GM21528 (cell line): ENCODE measurements around the gene MAML2.

Experiments
- ATAC-seq: cut with Tn5 transposase; IDR thresholded peaks from one replicate; pipeline ENCODE4 v1.9.1; 2021; ENCODE audit warnings: mild to moderate bottlenecking, moderate library complexity; ENCODE audit not compliant: unreplicated experiment, low FRiP score

Gene MAML2

GRCh38 chr11:96091476-96091875 lies 251.5 kb downstream of the MAML2 start:
- ATAC-seq = no peak

DNA sequence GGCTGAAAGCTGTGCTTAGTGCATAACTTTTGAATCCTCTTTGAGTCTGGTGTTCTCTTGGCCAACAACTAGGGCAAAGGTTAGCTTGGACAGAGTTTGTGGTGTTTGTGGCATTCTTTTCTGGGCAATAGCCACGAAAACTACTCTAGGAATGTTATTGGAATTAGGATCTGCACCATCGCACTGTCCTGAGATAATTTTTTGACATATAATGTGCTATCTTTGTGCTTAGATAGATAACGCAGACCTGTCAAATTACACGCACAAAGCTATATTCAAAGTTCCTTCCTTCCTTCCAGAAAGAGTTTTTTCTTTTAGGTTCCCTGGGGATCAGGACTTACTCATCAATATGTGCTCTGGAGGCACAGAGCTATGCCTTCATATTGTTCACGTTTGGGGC lies 252.3 kb downstream of the MAML2 start:
- ATAC-seq = no peak

- no peak for ATAC-seq
Measured at GRCh38 chr11:96088914-96089313, 254.1 kb downstream of the MAML2 start.

DNA sequence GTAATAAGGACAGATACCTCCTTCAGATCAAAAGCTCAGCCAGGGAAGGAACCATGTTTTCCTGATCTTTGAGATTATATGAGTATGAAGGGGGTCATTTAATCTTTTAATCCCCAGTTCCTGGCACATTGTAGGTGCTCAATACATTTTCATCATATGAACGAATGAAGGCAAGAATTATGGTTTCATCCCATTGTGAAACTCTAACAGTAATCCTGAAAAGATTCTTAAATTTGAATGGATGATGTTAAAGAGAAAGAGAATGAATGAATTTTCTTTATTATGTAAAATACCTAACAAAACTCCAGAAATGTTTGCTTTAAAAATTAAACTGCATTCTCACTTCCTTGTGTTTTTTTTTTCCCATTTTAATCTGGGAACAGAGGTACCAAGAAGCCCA lies 256.9 kb downstream of the MAML2 start:
- ATAC-seq = no peak

DNA sequence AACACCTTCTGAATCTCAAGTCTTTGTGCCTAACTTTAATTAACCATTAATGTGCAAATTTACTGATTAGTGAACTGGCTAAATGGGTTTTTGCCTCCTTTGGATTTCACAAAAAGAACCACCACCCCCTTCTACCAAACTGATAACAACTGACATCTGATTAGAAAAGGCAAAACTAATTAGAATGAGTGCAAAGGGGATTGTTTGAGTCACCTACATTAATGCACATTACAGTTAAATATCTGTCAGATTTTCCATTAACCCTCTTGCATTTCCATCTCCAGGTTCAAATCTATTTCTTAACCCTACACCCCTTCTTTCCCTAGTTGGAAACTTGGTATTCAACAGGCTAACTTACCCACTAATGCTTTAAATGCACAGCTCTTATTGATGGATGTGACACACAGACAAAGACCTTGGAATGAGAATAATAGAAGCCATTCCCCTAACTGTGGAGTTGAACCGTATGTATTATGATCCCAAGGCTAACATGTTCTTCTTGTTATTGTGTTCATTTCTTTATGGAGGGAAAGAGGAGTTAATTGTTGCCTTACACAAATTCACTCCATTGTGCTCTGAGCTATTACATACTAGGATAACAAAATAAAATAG lies 257.6 kb downstream of the MAML2 start:
- no peak for ATAC-seq

DNA sequence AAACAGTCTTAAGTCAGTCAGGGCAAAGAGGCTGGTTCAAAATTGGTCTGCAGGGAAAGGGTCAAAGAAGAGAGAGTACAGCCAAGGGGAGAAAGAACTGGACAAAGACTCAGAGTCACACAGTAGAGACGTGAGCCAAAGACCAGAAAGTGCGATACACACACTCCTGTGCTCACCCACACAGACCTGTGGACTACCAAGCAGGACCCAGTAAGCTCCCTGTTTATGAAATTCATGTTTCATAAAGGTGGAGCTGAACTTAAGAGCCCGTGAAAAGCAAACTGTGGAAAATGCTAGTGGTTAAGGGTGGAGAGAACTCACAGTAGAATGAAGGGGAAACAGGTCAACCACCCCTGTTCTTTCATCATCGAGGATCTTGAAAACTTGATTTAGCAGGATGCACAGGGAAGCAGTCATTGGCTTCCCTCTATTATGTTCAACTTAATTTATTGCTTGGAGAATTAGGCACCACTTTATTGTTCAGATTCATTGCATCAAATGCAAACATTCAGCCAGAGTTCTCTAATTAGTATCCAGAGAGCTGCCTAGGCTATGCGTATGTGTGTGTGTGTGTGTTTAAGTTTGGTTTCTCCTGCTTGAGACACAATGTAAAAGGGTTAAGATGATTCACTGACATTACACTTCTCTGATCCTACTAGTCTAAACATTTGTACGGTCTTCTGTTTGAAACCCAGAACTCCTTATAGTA lies 258.2 kb downstream of the MAML2 start:
- no peak for ATAC-seq

DNA sequence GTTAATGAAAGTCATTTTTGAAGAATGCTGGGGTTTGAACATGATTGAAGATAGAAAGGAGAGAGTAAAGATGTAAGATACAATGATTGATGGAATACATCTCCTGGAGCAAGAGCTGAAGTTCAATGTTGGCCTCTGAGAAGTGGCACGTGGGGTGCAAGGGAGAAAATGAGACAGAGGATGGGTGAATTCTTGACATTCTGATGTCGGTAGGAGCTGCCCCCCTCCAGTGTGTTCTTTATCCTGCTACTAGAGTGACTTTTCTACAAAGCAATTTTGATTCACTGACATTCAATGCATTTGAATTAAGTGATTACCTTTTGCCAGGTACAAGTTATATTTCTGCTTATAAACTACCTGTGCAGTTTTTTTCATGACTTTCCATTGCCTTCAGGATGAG lies 260.1 kb downstream of the MAML2 start:
- ATAC-seq = no peak

DNA sequence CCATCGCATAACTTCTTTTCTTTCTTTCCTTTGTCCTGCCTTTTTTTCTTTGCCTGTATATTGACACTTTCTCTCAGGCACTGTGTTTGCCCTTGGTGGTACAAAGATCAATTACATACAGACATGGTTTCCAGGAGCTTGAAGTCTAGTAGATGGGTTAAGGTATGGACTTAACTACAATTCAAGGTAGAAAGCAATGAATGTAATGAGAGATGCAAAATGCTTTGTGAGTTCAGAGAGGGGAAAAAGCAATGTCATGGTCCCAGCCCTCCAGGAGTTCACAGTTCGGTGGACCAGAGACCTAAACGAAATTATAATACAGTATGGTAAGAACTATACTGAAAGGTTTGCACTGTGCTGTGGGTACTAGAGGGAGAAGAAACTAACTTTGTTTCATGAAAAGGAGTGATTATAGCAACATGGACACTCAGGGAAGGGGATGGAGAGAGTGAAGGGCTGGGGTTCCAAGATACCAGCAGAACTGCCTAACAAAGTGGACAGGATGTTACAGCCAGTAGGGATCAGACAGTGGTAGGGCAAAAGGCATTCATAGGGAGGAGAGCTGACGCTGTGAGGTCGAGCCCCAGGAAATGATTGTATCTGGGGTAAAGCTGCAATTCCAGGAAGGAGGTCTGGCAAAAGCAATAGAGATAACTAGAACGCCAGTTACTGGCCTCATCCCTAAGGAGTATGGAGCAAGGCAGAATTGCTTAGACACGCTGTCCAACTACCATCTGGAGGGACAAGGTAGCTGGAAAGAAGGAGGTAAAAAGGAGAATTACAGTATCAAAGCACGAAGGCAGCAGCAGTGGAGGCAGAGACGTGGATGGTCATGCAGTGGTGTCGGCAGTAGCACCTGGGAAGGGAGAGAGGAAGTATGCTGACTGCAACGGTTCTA lies 260.7 kb downstream of the MAML2 start:
- no peak for ATAC-seq

GRCh38 chr11:96081561-96081960 lies 261.4 kb downstream of the MAML2 start:
- ATAC-seq = no peak

GRCh38 chr11:96079691-96080090 lies 263.3 kb downstream of the MAML2 start:
- no peak for ATAC-seq

GRCh38 chr11:96075532-96075959 lies 267.4 kb downstream of the MAML2 start:
- ATAC-seq = peak; percentile 70

GRCh38 chr11:96074551-96075310 lies 268.3 kb downstream of the MAML2 start:
- peak; percentile 32 for ATAC-seq

DNA sequence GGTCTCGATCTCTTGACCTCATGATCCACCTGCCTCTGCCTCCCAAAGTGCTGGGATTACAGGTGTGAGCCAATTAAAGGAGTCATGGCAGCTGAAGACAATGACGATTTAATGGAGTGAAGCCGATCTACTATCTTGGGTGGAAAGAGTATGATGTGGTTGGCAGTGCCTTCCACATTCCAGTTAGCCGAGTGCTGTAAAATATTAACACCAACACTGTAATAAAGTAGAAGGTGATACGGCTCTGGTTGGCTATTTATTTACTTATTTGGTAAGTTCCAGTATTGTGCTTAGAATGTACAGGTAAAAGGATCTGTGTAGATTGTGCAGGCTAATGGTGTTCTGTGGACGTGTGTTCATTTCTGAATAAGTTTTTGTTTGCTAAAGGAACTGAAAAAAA lies 269.5 kb downstream of the MAML2 start:
- no peak for ATAC-seq

GRCh38 chr11:96072592-96072991 lies 270.4 kb downstream of the MAML2 start:
- no peak for ATAC-seq

- ATAC-seq = no peak
Measured at GRCh38 chr11:96070453-96070852, 272.5 kb downstream of the MAML2 start.

DNA sequence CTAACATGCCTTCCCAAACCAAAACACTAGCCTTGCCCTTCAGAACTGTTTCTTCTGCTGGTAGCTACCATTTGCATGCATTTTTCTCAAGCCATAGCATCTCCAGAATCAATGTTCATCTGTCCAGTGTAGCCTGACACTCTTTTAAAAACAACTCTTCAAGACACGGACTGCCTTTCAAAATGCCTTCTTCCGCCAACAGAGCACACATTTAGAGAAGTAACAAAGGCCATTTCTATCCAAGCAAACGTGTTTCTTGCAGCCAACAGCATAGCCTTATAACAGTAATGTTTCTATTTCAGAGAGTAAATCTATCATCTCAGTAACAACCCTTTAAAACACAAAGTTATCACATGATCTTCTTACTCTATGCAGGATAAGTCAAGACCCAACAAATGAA lies 275.8 kb downstream of the MAML2 start:
- ATAC-seq = no peak

GRCh38 chr11:96065379-96065778 lies 277.6 kb downstream of the MAML2 start:
- no peak for ATAC-seq

GRCh38 chr11:96063886-96064285 lies 279.1 kb downstream of the MAML2 start:
- no peak for ATAC-seq

DNA sequence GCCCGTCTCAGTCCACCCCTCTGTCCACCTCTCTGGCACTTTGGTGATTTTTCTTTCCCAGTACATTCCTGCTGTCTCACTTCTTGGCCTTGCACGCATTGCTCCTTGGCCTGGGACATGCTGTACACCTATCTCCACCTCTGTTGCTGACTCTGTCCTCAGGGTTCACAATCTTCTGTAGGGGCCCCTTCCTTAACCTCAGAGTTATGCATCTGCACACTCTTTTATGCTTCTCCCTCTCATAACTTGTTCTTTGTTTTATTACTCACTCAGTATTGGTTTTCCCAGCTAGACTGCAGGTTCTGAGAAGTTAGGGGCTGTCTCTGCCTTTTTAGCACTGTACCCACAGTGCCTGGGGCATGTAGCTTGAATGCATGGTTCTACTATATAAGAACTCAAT lies 279.9 kb downstream of the MAML2 start:
- no peak for ATAC-seq

- ATAC-seq = peak; percentile 73
Measured at GRCh38 chr11:96062134-96062533, 280.9 kb downstream of the MAML2 start.

DNA sequence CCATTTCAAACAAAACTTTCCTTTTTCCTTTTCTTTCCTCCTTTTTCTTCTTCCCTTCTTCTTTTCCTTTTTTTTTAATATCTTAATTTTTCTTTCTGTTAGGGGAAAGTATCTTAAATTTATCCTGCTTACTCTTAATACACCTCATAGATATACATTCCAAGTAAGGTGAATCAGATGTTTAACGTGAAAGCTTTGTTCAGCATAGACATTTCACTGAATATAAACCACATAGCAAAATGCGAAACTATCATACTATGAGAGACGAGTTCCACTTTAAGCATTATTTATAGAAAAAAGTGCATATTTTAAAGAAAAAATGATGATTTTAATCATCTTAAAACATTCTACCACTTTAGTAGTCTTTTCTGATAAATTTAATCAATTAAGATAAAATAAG lies 281.3 kb downstream of the MAML2 start:
- no peak for ATAC-seq
